ENCODE measurements around the gene SQSTM1.

Gene SQSTM1

GRCh38 chr5:179806250-179807048 lies 14.3 kb upstream of the SQSTM1 start, which contains the start of gene MGAT4B:
TSS of gene MGAT4B (minus strand) at chr5:179806866. CDS start at chr5:179806583, 283 bp downstream.
- peak; percentile 56 for DNase-seq (ENCODE audit: low spot score)

GRCh38 chr5:179812135-179812825 lies 8.4 kb upstream of the SQSTM1 start:
- no peak for DNase-seq (ENCODE audit: low spot score)

- DNase-seq (ENCODE audit: low spot score), result no peak
Observed at GRCh38 chr5:179812997-179813607, 7.6 kb upstream of the SQSTM1 start.

- no peak for DNase-seq (ENCODE audit: low spot score)
Observed at GRCh38 chr5:179814090-179814489, 6.6 kb upstream of the SQSTM1 start.

GRCh38 chr5:179815491-179816249 lies 5.0 kb upstream of the SQSTM1 start:
- no peak for DNase-seq (ENCODE audit: low spot score)

DNA sequence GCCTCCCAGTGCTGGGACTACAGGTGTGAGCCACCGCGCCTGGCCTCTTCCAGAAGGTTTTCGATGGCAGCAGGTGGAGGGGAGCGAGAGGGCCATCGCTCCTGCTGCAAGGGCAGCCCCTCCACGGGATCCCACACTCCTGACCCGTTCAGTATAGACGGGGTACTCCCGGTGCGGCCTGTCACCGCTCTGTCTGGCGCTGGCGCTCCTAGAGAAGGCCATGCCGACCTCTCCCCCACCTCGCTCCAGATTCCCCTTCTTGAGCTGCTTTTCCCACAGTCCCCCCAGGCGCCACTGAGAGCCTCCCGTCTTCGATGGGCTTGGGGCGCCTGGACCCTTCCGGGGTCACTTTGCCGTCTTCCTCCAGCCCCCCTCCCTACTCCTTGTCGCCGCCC lies 4.3 kb upstream of the SQSTM1 start:
- DNase-seq (ENCODE audit: low spot score), result no peak

DNA sequence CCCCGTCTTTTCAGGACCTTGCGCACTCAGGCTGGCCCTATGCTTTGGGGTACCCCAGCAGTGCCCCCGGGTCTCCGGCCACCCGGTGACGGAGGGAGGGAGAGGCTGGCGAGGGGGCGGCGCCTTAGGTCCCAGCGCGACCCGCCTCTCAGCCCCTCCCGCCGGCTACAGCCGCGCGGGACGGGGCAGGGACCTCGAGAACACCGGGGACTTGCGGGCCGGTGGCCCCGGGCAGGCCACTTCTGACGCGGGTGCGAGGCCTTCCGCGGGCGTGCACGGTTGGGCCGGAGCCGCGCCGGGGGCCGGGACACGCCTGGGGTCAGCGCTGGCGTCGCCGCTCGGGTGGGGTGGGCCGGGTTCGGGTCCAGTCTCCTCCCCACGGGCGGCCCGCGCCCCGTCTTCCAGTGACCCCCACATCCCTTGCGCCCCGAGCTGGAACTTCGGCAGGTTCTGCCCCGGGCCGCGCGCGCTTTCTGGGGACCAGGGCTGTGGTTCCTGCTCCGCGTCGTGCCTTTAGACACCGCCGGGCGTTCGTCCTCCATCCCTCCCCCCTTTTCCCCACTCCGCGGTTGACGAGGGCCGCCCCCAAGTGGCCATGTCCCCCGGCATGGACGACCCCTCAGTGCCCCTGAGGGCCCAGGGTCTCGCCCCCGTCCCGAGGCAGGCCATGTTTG lies 3.8 kb upstream of the SQSTM1 start:
- no peak for DNase-seq (ENCODE audit: low spot score)

GRCh38 chr5:179817470-179817840 lies 3.2 kb upstream of the SQSTM1 start:
- no peak for DNase-seq (ENCODE audit: low spot score)

GRCh38 chr5:179817890-179818745 lies 2.6 kb upstream of the SQSTM1 start:
- DNase-seq (ENCODE audit: low spot score), result no peak

DNA sequence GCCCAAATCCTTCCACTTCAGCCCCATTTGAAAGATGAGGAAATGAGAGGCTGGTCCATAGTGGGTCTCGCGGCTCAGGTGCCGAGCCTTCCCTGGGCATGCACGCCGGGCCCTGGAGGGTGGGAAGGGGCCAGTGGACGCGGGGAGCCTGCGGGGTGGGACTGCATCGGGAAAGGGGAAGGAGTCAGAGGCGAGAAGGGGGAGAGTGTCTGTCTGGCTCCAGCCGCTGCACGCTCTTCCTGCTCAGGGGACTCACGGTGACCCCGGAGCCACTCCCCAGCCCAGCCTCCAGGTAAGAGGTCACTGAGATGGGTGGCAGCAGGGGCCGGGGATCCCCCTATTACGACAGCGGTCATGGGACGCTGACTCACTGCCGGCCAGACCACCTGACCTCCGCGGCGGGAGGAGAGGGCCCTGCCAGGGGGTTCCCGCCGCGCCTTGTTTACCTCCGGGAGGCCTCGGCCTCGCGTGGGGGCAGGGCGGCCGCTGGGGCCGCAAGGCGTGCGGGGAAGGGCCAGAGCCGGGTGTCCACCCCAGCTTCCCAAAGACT lies 1.9 kb upstream of the SQSTM1 start:
- DNase-seq (ENCODE audit: low spot score), result peak; percentile 89

DNA sequence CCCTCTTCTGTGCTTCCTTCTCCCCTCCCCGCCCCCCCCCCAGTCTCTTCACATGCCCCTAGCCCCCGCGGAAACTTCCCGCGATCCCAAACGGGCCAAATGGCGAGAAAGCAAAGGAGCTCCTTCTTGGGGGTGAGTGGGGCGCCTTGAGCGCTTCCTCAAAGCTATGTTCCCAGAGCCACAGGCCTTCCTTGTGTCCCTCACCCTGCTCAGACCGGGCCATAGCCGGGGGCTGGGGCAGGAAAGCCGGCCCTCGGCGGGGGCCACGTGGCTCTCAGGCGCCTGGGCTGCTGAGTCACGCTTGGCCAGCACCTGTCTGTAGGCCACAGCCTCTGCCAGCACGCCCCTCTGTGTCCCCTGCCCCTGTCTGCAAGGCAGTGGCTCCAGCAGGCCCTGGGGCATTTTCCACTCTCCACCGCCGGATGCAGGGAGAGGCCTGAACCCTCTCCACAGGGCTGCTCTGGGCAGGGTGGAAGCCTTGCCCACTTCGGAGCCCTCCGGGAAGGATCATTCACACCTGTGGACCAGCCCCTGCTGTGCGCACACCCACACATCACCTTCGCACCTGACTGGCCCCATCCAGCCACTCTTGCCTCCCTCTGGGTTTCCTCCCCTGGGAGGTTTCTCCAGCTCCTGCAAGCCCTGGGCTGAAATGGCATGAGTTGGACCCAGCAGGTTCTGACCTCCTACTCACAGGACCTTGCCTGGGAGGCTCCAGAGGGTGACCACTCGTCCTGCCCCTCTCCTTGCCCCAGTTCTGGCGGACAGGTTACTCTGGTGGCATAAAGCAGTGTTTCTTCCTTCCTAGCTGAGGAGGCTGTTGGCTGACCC lies 1.2 kb upstream of the SQSTM1 start:
- peak; percentile 24 for DNase-seq (ENCODE audit: low spot score)

DNA sequence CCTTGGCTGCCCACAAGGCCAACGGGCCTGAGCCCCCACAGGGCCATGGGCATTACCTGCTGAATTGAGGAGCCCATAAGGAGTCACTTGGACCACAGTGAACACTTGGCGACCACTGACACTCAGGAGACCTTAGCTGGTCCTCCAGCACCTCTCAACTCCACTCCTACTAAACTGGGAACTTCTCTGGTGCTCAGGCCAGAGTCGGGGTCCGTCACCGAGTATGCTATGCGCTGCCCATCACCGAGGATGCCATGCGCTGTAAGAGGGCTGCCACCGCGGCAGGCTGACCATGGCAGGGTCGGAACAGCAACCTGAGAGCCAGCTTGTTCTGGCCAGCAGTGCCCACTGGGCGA lies 600 bp upstream of the SQSTM1 start:
- no peak for DNase-seq (ENCODE audit: low spot score)

GRCh38 chr5:179821298-179822058 lies 773 bp downstream of the SQSTM1 start:
- DNase-seq (ENCODE audit: low spot score), result peak; percentile 89

DNA sequence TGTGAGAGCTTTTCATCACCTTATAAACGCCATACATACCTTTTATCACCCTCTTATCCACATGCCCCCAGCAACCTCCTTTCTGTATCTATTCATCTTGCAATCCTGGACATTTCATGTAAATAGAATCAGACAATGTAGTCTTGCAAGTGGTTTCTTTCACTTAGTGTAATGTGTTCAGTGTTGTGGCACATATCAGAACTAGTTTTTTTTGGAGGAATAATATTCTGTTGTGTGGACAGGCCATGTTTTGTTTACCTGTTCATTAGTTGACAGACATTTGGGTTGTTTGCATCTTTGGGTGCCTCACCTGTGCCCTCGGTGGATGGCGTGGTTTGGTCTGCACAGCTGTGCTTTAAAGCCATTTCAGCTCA lies 1.3 kb downstream of the SQSTM1 start:
- no peak for DNase-seq (ENCODE audit: low spot score)

DNA sequence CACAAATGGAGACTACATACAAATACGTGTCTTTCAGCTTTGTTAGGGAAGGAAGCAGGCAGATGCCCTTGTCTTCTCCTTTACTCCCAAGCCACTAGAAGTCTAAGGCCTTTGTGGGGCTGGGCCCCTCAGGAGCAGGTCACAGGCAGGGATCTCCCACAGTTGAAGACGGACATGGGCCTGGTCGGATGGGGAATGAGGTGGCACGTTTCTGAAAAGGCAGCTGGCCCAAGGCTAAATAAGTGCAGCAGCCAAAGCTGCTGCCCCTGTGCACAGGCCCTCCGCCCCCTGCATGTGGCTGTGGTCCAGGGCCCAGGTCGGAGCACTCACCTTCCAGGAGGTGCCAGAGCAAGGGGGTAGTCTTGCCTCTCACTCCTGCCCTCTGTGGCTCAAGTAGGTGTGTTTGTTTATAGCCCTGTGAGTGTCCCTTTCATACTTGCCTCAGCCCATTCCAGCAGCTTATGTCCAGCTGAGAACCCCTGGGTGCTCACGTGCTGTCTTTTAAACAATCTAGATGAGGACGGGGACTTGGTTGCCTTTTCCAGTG lies 1.8 kb downstream of the SQSTM1 start:
- no peak for DNase-seq (ENCODE audit: low spot score)

- DNase-seq (ENCODE audit: low spot score), result no peak
Observed at GRCh38 chr5:179823937-179824744, 3.4 kb downstream of the SQSTM1 start.

DNA sequence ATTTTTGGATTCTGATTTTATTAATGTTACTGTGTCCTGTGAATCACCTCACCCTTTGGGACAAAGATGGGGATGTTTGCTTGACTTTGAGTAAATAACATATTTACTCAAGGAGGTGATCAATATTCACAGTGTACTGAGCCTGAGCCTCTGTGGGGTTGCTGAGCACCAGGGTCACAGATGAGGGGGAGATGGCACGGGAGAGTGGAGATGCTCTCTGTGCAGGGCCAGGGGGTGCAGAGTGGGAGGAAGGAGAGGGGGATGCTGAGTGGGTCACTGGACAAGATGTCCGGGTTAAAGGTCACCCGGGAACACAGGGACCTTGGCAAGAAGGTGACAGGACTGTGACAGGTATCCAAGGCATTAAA lies 4.0 kb downstream of the SQSTM1 start:
- no peak for DNase-seq (ENCODE audit: low spot score)

- DNase-seq (ENCODE audit: low spot score), result no peak
Observed at GRCh38 chr5:179825655-179826182, 5.0 kb downstream of the SQSTM1 start.
